ENCODE measurements around the gene CCDC188. TPM values are rescaled to one million over a fixed set of nuclear protein-coding genes. Genes with fewer than 3 reads are reported as not detected.

CCDC188 gene
- total RNA-seq, 6 donors from 2014 or later, result 0.46 to 2.1 (median 1.2) TPM

- Histone ChIP-seq H3K9me3 (no peaks in the 10 kb centered on the region), H3K4me3 (no peak overlapping the region), H3K27ac (no peak overlapping the region), H3K36me3 (no peaks in the 10 kb centered on the region), H3K27me3 (no peaks in the 10 kb centered on the region), H3K4me1 (no peaks in the 10 kb centered on the region)
- WGBS, 2 donors, result 91 to 94% methylated on average over 13 to 24 of the region's 27 CpGs
- TF ChIP-seq POLR2A (IDR thresholded peaks at IDR 0.05) (no peak), EP300 (IDR thresholded peaks at IDR 0.05) (no peak), CTCF (IDR thresholded peaks at IDR 0.05) (no peak), POLR2AphosphoS5 (IDR thresholded peaks at IDR 0.05) (no peak)
- DNase-seq, result peak in 1 of 2 donors; percentile 59
- no peak for ATAC-seq (ENCODE audit: low FRiP score in 2 of 2)
Observed at GRCh38 chr22:20179455-20180244, 28.8 kb upstream of the CCDC188 start.

GRCh38 chr22:20178915-20179227 is 28.0 kb upstream of the CCDC188 start:
- Histone ChIP-seq H3K27me3 (no peaks in the 10 kb centered on the region), H3K4me1 (no peaks in the 10 kb centered on the region), H3K27ac (no peak overlapping the region), H3K36me3 (no peaks in the 10 kb centered on the region), H3K9me3 (no peaks in the 10 kb centered on the region), H3K4me3 (no peak overlapping the region)
- TF ChIP-seq EP300 (IDR thresholded peaks at IDR 0.05) (no peak), CTCF (IDR thresholded peaks at IDR 0.05) (no peak), POLR2A (IDR thresholded peaks at IDR 0.05) (no peak), POLR2AphosphoS5 (IDR thresholded peaks at IDR 0.05) (no peak)
- peak in 1 of 2 donors; percentile 60 for DNase-seq
- WGBS, 2 donors, result 83 to 91% methylated on average over 4 to 6 of the region's 10 CpGs
- no peak for ATAC-seq (ENCODE audit: low FRiP score in 2 of 2)

- Histone ChIP-seq H3K36me3 (no peaks in the 10 kb centered on the region), H3K9me3 (no peaks in the 10 kb centered on the region), H3K4me1 (no peaks in the 10 kb centered on the region), H3K27me3 (no peaks in the 10 kb centered on the region), H3K27ac (no peak overlapping the region), H3K4me3 (no peak overlapping the region)
- TF ChIP-seq CTCF (IDR thresholded peaks at IDR 0.05) (no peak), POLR2A (IDR thresholded peaks at IDR 0.05) (no peak), EP300 (IDR thresholded peaks at IDR 0.05) (no peak), POLR2AphosphoS5 (IDR thresholded peaks at IDR 0.05) (no peak)
- DNase-seq (peak in 1 of 2 donors; percentile 61), ATAC-seq (ENCODE audit: low FRiP score in 2 of 2) (no peak)
- 82 to 87% methylated on average over 9 to 28 of the region's 29 CpGs for WGBS, 2 donors
Observed at GRCh38 chr22:20178075-20178914, 27.4 kb upstream of the CCDC188 start.

- H3K27me3 ChIP-seq, result no peaks in the 10 kb centered on the region
- ATAC-seq (ENCODE audit: low FRiP score in 2 of 2) (no peak), DNase-seq (peak in 1 of 2 donors; percentile 38)
- no peak overlapping the region for H3K27ac ChIP-seq
- 73 to 93% methylated on average over 18 to 19 of the region's 21 CpGs for WGBS, 2 donors
- H3K36me3 ChIP-seq, result no peaks in the 10 kb centered on the region
- no peak for TF ChIP-seq POLR2AphosphoS5 (IDR thresholded peaks at IDR 0.05)
- no peak overlapping the region for H3K4me3 ChIP-seq
- no peaks in the 10 kb centered on the region for H3K4me1 ChIP-seq
- H3K9me3 ChIP-seq, result no peaks in the 10 kb centered on the region
Observed at GRCh38 chr22:20177217-20177911, 26.5 kb upstream of the CCDC188 start.
